ENCODE measurements around the gene ALX3. TPM values are rescaled to one million over a fixed set of nuclear protein-coding genes. Genes with fewer than 3 reads are reported as not detected.

The ALX3 gene
- total RNA-seq = not detected in 2 replicates

DNA sequence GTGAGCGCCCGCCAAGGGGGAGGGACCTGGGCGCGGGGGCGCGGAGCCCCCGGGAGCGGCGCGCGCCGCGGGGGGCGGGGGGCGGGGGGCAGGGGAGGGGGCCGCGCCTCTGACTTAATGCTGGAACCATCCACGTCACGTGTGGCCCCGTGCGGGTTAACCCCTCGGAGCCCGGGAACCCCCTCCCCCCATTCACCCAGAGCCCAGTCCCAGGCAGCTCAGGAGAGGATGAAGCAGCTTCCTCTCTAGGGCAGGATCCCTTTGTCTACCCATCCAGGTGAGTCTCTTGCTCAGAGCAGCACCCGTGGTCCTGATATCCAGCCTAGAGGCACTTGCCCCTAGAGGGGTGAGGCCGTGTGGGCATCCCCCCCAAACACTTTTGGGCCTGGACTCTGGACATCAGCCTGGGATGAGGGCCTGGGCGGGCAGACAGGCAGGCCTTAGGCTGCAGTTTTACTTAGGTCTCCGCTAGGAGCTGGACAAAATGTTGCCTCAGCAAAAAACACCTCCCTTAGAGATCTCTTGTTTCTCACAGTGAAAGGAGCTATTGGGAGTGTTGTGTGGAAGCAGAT, at the start of gene ALX3:
ALX3 (minus strand) TSS at position 2 of the 572 bp plus-strand sequence. CDS start 60 bp downstream, outside the sequence.

DNA sequence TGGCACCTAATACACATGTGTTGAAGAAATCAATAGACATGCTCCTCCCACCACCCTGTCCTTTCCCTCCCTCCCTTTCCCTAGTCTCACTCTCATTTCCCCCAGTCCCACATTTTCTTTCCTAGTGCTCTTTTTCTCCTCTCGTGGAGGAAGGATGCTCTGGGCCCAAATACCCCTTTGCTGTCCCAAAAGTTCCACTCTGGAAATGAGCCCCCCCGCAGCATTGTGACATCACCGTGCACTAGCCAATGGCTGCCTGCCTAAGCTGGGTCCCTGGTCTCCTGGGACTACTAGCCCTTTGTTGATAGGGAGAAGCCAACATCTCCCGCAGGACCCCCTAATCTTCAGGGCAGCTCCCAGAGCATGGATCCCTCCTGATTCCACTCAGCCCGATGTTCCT, 41.7 kb upstream of the ALX3 start, which contains the start of gene UBL4B:
UBL4B (plus strand) TSS at position 301 of the 400 bp plus-strand sequence; CDS start at position 393, 92 bp downstream.

DNA sequence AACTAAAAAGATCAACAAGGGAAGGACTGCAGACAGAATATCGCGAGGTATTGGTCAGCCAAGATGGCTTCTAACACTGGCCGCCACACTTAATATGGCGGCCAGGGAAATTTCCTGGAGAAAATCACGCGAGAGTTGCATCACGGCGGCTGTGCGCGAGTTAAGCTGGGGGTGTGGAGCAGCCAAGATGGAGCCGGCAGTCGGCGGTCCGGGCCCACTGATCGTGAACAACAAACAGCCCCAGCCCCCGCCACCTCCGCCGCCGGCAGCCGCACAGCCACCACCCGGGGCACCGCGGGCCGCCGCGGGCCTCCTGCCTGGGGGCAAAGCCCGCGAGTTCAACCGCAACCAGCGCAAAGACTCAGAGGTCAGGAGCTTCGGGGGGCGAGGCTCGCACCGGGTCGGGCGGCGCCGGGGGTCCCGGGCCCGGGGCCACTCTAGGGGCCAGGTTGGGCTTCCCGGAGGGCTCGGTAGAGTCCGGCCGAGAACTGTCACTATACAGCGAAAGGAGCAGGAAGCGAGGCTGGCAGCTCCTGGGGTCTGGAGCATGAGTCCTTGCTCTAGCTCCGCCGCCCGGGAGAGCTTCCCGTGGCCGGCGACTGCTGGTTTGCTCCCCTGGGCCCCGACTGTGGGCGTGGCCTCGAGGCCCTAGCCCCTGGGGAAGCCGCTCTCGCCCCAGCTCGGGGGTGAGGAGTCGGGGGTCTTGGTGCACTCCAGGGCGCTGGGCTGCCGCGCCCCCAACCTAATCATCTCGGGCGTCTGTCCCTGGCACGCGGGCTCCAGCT, 35.8 kb downstream of the ALX3 start, which contains the start of gene STRIP1:
STRIP1 (plus strand) TSS at position 174 of the 785 bp plus-strand sequence; CDS start at position 188, 14 bp downstream.

Other genes starting within 250 kb of the ALX3 start
- 3.9 and 5.9 TPM in 2 replicates for gene CSF1, start 159.8 kb downstream of the ALX3 start, total RNA-seq
- 46.9 and 47.6 TPM in 2 replicates for gene AHCYL1, start 85.9 kb downstream of the ALX3 start, total RNA-seq
- 44.1 and 45.8 TPM in 2 replicates for gene STRIP1, start 36.0 kb downstream of the ALX3 start, total RNA-seq
- not detected in 2 replicates for gene UBL4B, start 41.8 kb upstream of the ALX3 start, total RNA-seq
- 1.0 and 1.3 TPM in 2 replicates for gene SLC6A17, start 79.8 kb upstream of the ALX3 start, total RNA-seq
- gene KCNC4, start 139.6 kb upstream of the ALX3 start, total RNA-seq = 0.34 and 0.98 TPM in 2 replicates

Data from dermis lymphatic vessel endothelial cell (primary cell).